Ovary (tissue), 3 donors: ENCODE results near the gene TAF3.

Source experiments
- CTCF ChIP-seq, 3 donors: fragments of 450-650 bp in 2 of 3; fragments of 200-600 bp in 1 of 3; IDR thresholded peaks; one replicate each; pipeline versions ENCODE4 v1.5.1 to v1.8.0; 2016 to 2022; ENCODE audit warnings: antibody characterized with exemption in 3 of 3, mild to moderate bottlenecking in 1 of 3
- EP300 ChIP-seq: sonication (generic); formaldehyde crosslinking; IDR thresholded peaks from one replicate; pipeline ENCODE4 v1.6.1; 2017; ENCODE audit warnings: antibody characterized with exemption
- POLR2A ChIP-seq: fragments of 450-650 bp; IDR thresholded peaks from one replicate; pipeline ENCODE4 v1.6.1; 2017; ENCODE audit warnings: antibody characterized with exemption, mild to moderate bottlenecking, moderate library complexity
- donor health status: DM: no; HTN: no; CAD: no.

- TF ChIP-seq CTCF (IDR thresholded peaks at IDR 0.05) = no peak
- no peak for TF ChIP-seq POLR2A
- no peak for TF ChIP-seq EP300
These were observed 221.1 kb downstream of the TAF3 start for GRCh38 chr10:8039321-8039881.
